HL-60 (cell line): ENCODE measurements around the gene BBOF1.

Source experiments
- DNase-seq, 2 experiments: peaks; one replicate each; pipeline ENCODE4 v3.0.0-alpha.2; 2010 to 2020; ENCODE audit warnings: low read depth in 1 of 2, low spot score in 1 of 2
- H3K27ac ChIP-seq: fragments of 250-450 bp; sonication (Bioruptor Pico); replicated peaks from 2 replicates; pipeline ENCODE4 v1.5.1; 2020; ENCODE audit warnings: mild to moderate bottlenecking, moderate library complexity
- H3K27me3 ChIP-seq: fragments of 250-450 bp; sonication (Bioruptor Pico); 2 replicates; pipeline ENCODE4 v1.5.1; 2021; ENCODE audit warnings: mild to moderate bottlenecking, moderate library complexity; ENCODE audit not compliant: insufficient read depth, poor library complexity, severe bottlenecking
- H3K4me3 ChIP-seq: replicated peaks from 2 replicates; pipeline ENCODE4 v1.5.1; 2011; ENCODE audit warnings: mild to moderate bottlenecking, control low read depth, low read length; ENCODE audit not compliant: insufficient read depth
- GABPA ChIP-seq: IDR thresholded peaks from 2 replicates; pipeline ENCODE4 v1.6.1; 2012; ENCODE audit warnings: low read depth
- POLR2AphosphoS5 ChIP-seq: IDR thresholded peaks from 2 replicates; pipeline ENCODE4 v1.6.1; 2012; ENCODE audit warnings: low read depth
- REST ChIP-seq: IDR thresholded peaks from 2 replicates; pipeline ENCODE4 v1.6.1; 2012; ENCODE audit warnings: low read depth; ENCODE audit not compliant: insufficient replicate concordance
- SPI1 ChIP-seq: IDR thresholded peaks from 2 replicates; pipeline ENCODE4 v1.6.1; 2012; ENCODE audit warnings: low read depth, mild to moderate bottlenecking, borderline replicate concordance
- long read RNA-seq: library from polyadenylated mRNA; unstranded; transcript quantifications from one replicate; pipeline ENCODE4 v2.0.0, GENCODE V29; 2020
- TF ChIP-seq, protein P1 (sequence below): IDR thresholded peaks from one replicate; pipeline ENCODE4 v1.5.1; 2011; ENCODE audit warnings: low read length, control low read depth, inconsistent platforms; ENCODE audit not compliant: insufficient read depth

BBOF1 gene
- long read RNA-seq, partial matches to known transcripts: 0 of 9 reads
- long read RNA-seq, other reads (novel, unspliced or antisense): 9 of 9 reads

- H3K27me3 ChIP-seq: no peaks in the 10 kb centered on the region
- DNase-seq: peak; percentile 49 to 54
- H3K4me3 ChIP-seq: peak within 1 kb of the TSS; percentile 66
- H3K27ac ChIP-seq: peak within 1 kb of the TSS; percentile 89
- no peak for TF ChIP-seq GABPA
- TF ChIP-seq, protein P1, sequence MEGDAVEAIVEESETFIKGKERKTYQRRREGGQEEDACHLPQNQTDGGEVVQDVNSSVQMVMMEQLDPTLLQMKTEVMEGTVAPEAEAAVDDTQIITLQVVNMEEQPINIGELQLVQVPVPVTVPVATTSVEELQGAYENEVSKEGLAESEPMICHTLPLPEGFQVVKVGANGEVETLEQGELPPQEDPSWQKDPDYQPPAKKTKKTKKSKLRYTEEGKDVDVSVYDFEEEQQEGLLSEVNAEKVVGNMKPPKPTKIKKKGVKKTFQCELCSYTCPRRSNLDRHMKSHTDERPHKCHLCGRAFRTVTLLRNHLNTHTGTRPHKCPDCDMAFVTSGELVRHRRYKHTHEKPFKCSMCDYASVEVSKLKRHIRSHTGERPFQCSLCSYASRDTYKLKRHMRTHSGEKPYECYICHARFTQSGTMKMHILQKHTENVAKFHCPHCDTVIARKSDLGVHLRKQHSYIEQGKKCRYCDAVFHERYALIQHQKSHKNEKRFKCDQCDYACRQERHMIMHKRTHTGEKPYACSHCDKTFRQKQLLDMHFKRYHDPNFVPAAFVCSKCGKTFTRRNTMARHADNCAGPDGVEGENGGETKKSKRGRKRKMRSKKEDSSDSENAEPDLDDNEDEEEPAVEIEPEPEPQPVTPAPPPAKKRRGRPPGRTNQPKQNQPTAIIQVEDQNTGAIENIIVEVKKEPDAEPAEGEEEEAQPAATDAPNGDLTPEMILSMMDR: no peak
- TF ChIP-seq SPI1: no peak
- TF ChIP-seq POLR2AphosphoS5: peak; percentile 36; the same call in 1 of the 2 replicates
- TF ChIP-seq REST: no peak
Measured at GRCh38 chr14:74018586-74019407, at the start of gene BBOF1, which contains the start of gene ENTPD5. TSS of gene BBOF1 (plus strand) at chr14:74019349. CDS start at chr14:74019479, 130 bp downstream. TSS of gene ENTPD5 (minus strand) at chr14:74019288. CDS start at chr14:73988102, 31,186 bp downstream.

DNA sequence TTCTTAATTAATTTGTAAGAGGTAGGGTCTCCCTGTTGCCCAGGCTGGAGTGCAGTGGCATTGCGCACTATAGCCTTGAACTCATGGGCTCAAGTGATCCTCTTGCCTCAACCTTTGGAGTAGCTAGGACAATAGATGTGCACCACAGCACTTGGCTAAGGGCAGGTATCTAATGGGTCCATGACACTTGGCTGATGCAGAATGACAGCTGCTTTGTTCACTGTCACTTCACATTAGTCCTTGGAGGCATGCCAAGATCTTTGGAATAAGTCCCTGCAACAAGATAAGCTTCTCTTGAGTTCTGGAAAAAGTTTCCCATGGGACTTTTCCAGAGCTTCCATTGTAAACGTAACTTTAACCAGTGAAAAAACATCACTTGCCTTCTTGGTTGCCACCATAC, 45.7 kb upstream of the BBOF1 start:
- Histone ChIP-seq H3K27me3 (no peaks in the 10 kb centered on the region), H3K4me3 (no peak overlapping the region), H3K27ac (no peak overlapping the region)
- no peak for DNase-seq
- no peak for TF ChIP-seq REST
- no peak for TF ChIP-seq SPI1
- TF ChIP-seq GABPA: no peak
- TF ChIP-seq, protein P1: no peak
- TF ChIP-seq POLR2AphosphoS5: no peak

DNA sequence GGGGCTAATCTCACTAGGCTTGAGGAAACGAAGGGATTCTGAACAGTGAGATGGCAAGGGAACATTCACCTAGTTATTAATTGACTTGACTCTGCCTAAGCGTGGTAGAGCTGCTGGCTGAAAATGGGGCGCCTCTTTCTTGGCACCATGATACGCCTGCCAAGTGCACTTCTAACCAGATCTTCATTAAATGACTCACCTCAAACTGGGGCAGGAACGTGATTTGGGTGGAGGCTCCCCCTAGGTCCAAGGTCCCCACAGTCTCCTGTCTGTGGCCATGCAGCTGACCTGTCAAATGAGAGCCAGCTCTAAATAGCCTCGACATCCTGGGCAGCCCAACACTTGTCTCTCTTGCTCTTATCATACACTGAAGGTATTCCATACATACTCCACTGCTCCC, 43.0 kb upstream of the BBOF1 start:
- no peak for DNase-seq
- no peak overlapping the region for H3K27ac ChIP-seq
- TF ChIP-seq POLR2AphosphoS5 (no peak), REST (no peak)
- TF ChIP-seq, protein P1: no peak

More for the DNA sequence above, 43.0 kb upstream of the BBOF1 start:
- no peaks in the 10 kb centered on the region for H3K27me3 ChIP-seq
- no peak overlapping the region for H3K4me3 ChIP-seq
